ENCODE measurements around the gene ALX4.

GRCh38 chr11:44358713-44359112, 48.8 kb upstream of the ALX4 start:
- TF ChIP-seq CTCF (IDR thresholded peaks at IDR 0.05) (no peak), POLR2A (IDR thresholded peaks at IDR 0.05) (no peak), POLR2AphosphoS5 (IDR thresholded peaks at IDR 0.05; ENCODE audit: insufficient read depth in 1 of 2, low read depth in 1 of 2) (no peak)
